ENCODE data around the gene MAML3.

GRCh38 chr4:140078366-140078765 lies 75.6 kb downstream of the MAML3 start:
- TF ChIP-seq, protein P1, sequence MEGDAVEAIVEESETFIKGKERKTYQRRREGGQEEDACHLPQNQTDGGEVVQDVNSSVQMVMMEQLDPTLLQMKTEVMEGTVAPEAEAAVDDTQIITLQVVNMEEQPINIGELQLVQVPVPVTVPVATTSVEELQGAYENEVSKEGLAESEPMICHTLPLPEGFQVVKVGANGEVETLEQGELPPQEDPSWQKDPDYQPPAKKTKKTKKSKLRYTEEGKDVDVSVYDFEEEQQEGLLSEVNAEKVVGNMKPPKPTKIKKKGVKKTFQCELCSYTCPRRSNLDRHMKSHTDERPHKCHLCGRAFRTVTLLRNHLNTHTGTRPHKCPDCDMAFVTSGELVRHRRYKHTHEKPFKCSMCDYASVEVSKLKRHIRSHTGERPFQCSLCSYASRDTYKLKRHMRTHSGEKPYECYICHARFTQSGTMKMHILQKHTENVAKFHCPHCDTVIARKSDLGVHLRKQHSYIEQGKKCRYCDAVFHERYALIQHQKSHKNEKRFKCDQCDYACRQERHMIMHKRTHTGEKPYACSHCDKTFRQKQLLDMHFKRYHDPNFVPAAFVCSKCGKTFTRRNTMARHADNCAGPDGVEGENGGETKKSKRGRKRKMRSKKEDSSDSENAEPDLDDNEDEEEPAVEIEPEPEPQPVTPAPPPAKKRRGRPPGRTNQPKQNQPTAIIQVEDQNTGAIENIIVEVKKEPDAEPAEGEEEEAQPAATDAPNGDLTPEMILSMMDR (IDR thresholded peaks at IDR 0.05), result no peak
- TF ChIP-seq EP300 (IDR thresholded peaks at IDR 0.05), result no peak
- TF ChIP-seq POLR2A (IDR thresholded peaks at IDR 0.05), result no peak
- no peak for TF ChIP-seq POLR2AphosphoS5 (IDR thresholded peaks at IDR 0.05)

All from suprapubic skin (tissue), 4 donors.